GM12878 (cell line): ENCODE results near the gene WTAP. TPM values are rescaled to one million over a fixed set of nuclear protein-coding genes. Genes with fewer than 3 reads are reported as not detected.

ENCODE experiments used
- ATAC-seq: fragments of 200-7000 bp; cut with Tn5 transposase; 3 replicates; pipeline ENCODE4 v1.9.1; 2020; ENCODE audit warnings: mild to moderate bottlenecking, moderate library complexity
- Bru-seq: library from RNA; stranded (reverse); fragments of 400-500 nt; gene quantifications from one replicate; lab custom pipeline; 2021; lab: Mats Ljungman, UMichigan
- BruChase-seq, 2 experiments: library from RNA; stranded (reverse); fragments of 400-500 nt; gene quantifications; one replicate each; lab custom pipeline; 2021; lab: Mats Ljungman, UMichigan
- BruUV-seq: library from RNA; stranded (reverse); fragments of 400-500 nt; replicated peaks from 2 replicates; lab custom pipeline; 2021; lab: Mats Ljungman, UMichigan
- CTCF ChIA-PET: fragments of 300-600 bp; sonication (Branson Sonifier 250); formaldehyde crosslinking; extraction: SDS; loops from one replicate; lab custom pipeline; 2021; ENCODE audit warnings: inconsistent platforms; lab: Yijun Ruan, JAX
- POLR2A ChIA-PET: fragments of 350-600 bp; formaldehyde crosslinking; extraction: SDS; loops from one replicate; lab custom pipeline; 2021; ENCODE audit warnings: inconsistent platforms; lab: Charles Lee
- RAD21 ChIA-PET: fragments of 300-600 bp; sonication (Branson Sonifier 250); formaldehyde crosslinking; loops from one replicate; lab custom pipeline; 2023; ENCODE audit warnings: antibody characterized with exemption; ENCODE audit not compliant: unreplicated experiment; lab: Charles Lee
- SMC1A ChIA-PET: fragments of 300-600 bp; sonication (Branson Sonifier 250); formaldehyde crosslinking; loops from one replicate; lab custom pipeline; 2023; ENCODE audit not compliant: unreplicated experiment, uncharacterized antibody; lab: Charles Lee
- DNase-seq: peaks from one replicate; pipeline ENCODE4 v3.0.0-alpha.2; 2011; ENCODE audit warnings: low read depth, low spot score
- FAIRE-seq: peaks from 3 replicates; lab custom pipeline; 2011; peaks lifted over from hg19 to GRCh38; lab: Jason Lieb, UNC
- H2AFZ ChIP-seq: 2 replicates; pipeline ENCODE4 v1.6.0; 2011; ENCODE audit warnings: low read depth, low read length, control low read depth; ENCODE audit not compliant: control insufficient read depth
- H3K27ac ChIP-seq: 2 replicates; pipeline ENCODE4 v1.5.1; 2011; ENCODE audit warnings: control low read depth; ENCODE audit not compliant: control insufficient read depth, insufficient read depth
- H3K27me3 ChIP-seq, 2 experiments: replicated peaks in 1 of 2; 2 replicates each; pipeline versions ENCODE4 v1.6.0 to v1.6.1; 2011; ENCODE audit warnings: low read length in 1 of 2; ENCODE audit not compliant: control insufficient read depth in 2 of 2, insufficient read depth in 2 of 2
- H3K36me3 ChIP-seq, 2 experiments: 2 replicates each; pipeline ENCODE4 v1.5.1; 2011; ENCODE audit warnings: low read length in 1 of 2; ENCODE audit not compliant: control insufficient read depth in 2 of 2, insufficient read depth in 2 of 2
- H3K4me1 ChIP-seq: 2 replicates; pipeline ENCODE4 v1.6.1; 2011; ENCODE audit warnings: mild to moderate bottlenecking, low read length, moderate library complexity, mixed read lengths; ENCODE audit not compliant: control insufficient read depth, insufficient read depth
- H3K4me2 ChIP-seq: 2 replicates; pipeline ENCODE4 v1.6.0; 2011; ENCODE audit warnings: control low read depth; ENCODE audit not compliant: control insufficient read depth, insufficient read depth
- H3K4me3 ChIP-seq: fragments of 200-600 bp; sonication (generic); 2 replicates; pipeline ENCODE4 v1.5.1; 2016
- H3K79me2 ChIP-seq: 2 replicates; pipeline ENCODE4 v1.6.0; 2011; ENCODE audit warnings: low read length; ENCODE audit not compliant: control insufficient read depth, insufficient read depth
- H3K9ac ChIP-seq: 2 replicates; pipeline ENCODE4 v1.8.0; 2011; ENCODE audit warnings: low read length, control low read depth, mixed read lengths; ENCODE audit not compliant: control insufficient read depth, insufficient read depth
- H3K9me3 ChIP-seq: replicated peaks from 3 replicates; pipeline ENCODE4 v1.5.1; 2011; ENCODE audit warnings: mild to moderate bottlenecking, low read length; ENCODE audit not compliant: control insufficient read depth, insufficient read depth
- H4K20me1 ChIP-seq: 2 replicates; pipeline ENCODE4 v1.6.0; 2011; ENCODE audit not compliant: control insufficient read depth, insufficient read depth
- ATF7 ChIP-seq: fragments of 450-650 bp; IDR thresholded peaks from 2 replicates; pipeline ENCODE4 v1.6.1; 2016; ENCODE audit warnings: low read depth, mild to moderate bottlenecking
- CEBPZ ChIP-seq: fragments of 150-350 bp; IDR thresholded peaks from 2 replicates; pipeline ENCODE4 v1.6.1; 2016; ENCODE audit warnings: low read depth, low read length
- CHD1 ChIP-seq: IDR thresholded peaks from 2 replicates; pipeline ENCODE4 v1.6.1; 2012; ENCODE audit warnings: low read depth, low read length, improper control_type of control experiment
- CREB1 ChIP-seq: IDR thresholded peaks from 2 replicates; pipeline ENCODE4 v1.6.1; 2012; ENCODE audit warnings: low read depth, mild to moderate bottlenecking, inconsistent platforms
- CREM ChIP-seq: IDR thresholded peaks from 2 replicates; pipeline ENCODE4 v1.6.1; 2014; ENCODE audit warnings: antibody characterized with exemption, low read depth
- EZH2 ChIP-seq: IDR thresholded peaks from 2 replicates; pipeline ENCODE4 v1.6.1; 2012; ENCODE audit warnings: low read depth, mild to moderate bottlenecking, control low read depth, inconsistent platforms, low read length, borderline replicate concordance; ENCODE audit not compliant: control insufficient read depth
- KAT2A ChIP-seq: conservative IDR thresholded peaks from 2 replicates; pipeline ENCODE4 v1.6.1; 2011; ENCODE audit warnings: low read depth, low read length; ENCODE audit not compliant: control insufficient read depth
- KDM1A ChIP-seq: fragments of 200-600 bp; sonication (generic); IDR thresholded peaks from 2 replicates; pipeline ENCODE4 v1.6.1; 2016; ENCODE audit warnings: borderline replicate concordance
- MYB ChIP-seq: fragments of 150-350 bp; IDR thresholded peaks from 2 replicates; pipeline ENCODE4 v1.6.1; 2014; ENCODE audit warnings: mild to moderate bottlenecking, low read depth, low read length, borderline replicate concordance
- SPI1 ChIP-seq: IDR thresholded peaks from 2 replicates; pipeline ENCODE4 v1.6.1; 2011; ENCODE audit warnings: low read depth, mild to moderate bottlenecking, low read length, moderate library complexity, borderline replicate concordance; ENCODE audit not compliant: insufficient read depth
- SREBF2 ChIP-seq: IDR thresholded peaks from 2 replicates; pipeline ENCODE4 v1.6.1; 2012; ENCODE audit warnings: mild to moderate bottlenecking, low read length
- SUZ12 ChIP-seq: fragments of 200-600 bp; sonication (generic); IDR thresholded peaks from one replicate; pipeline ENCODE4 v1.6.1; 2018; ENCODE audit warnings: antibody characterized with exemption, mild to moderate bottlenecking; ENCODE audit not compliant: unreplicated experiment
- WRNIP1 ChIP-seq: IDR thresholded peaks from 2 replicates; pipeline ENCODE4 v1.6.1; 2011; ENCODE audit warnings: low read depth, low read length, improper control_type of control experiment, borderline replicate concordance
- ZNF274 ChIP-seq: IDR thresholded peaks from one replicate; pipeline ENCODE4 v1.8.0; 2011; ENCODE audit not compliant: insufficient read length, insufficient read depth
- WGBS: methylation state at CpG from one replicate; pipeline ENCODE4 v1.1.6; 2016; ENCODE audit warnings: low lambda C conversion rate; ENCODE audit not compliant: insufficient replicate concordance, insufficient coverage; ENCODE audit errors: missing lambda C conversion rate; 5-methylcytosine and 5-hydroxymethylcytosine counted together
- in situ Hi-C: fragments of 300-500 bp; cut with MboI; formaldehyde crosslinking; loops from 9 replicates; pipeline ENCODE4 v1.14.3; 2018; ENCODE audit warnings: mixed read lengths
- intact Hi-C: fragments of 100-400 bp; cut with micrococcal nuclease; formaldehyde crosslinking; loops from one replicate; pipeline ENCODE4 v1.14.2; 2022; ENCODE audit not compliant: unreplicated experiment
- long read RNA-seq, 2 experiments: library from polyadenylated mRNA; unstranded; transcript quantifications; one replicate each; pipeline ENCODE4 v2.0.0, GENCODE V29; 2019 to 2020
- polyA minus RNA-seq, 3 experiments: library from RNA; depleted of rRNA, polyadenylated mRNA; stranded (reverse); fragments of >200 nt; gene quantifications; 2 replicates each; pipeline ENCODE4 v1.2.3, GENCODE V29; 2011
- polyA plus RNA-seq, 11 experiments: library from polyadenylated mRNA; depleted of rRNA in 4 of 11; unstranded in 6 of 11; stranded (reverse) in 5 of 11; fragments of >200 nt; fragmentation: Nextera tagmentation in 4 of 11; fragmentation: Illumina TruSeq in 1 of 11; extraction: Ambion mirVana in 4 of 11; extraction: Trizol in 1 of 11; gene quantifications; 1 replicate in 1 of 11; 2 replicates in 10 of 11; pipeline versions ENCODE4 v1.2.1 to v1.2.3, GENCODE V29; 2011 to 2016; ENCODE audit warnings: inconsistent platforms in 2 of 11, missing spikeins in 2 of 11, low read depth in 1 of 11
- total RNA-seq, 4 experiments: library from RNA; depleted of rRNA in 3 of 4; stranded (reverse); fragments of >200 nt in 3 of 4; fragmentation: Illumina TruSeq in 1 of 4; extraction: Trizol in 1 of 4; gene quantifications; 2 replicates each; pipeline versions ENCODE4 v1.2.1 to v1.2.3, GENCODE V29; 2013 to 2021

The WTAP gene
- total RNA-seq (2013; cell fraction: nucleolus; rRNA removed): 152 and 161 TPM in 2 replicates
- 65.1 and 74.3 TPM in 2 replicates for total RNA-seq (2014; rRNA removed)
- 80.8 and 83.8 TPM in 2 replicates for total RNA-seq (2014; rRNA removed; fragmentation: Illumina TruSeq; extraction: Trizol)
- total RNA-seq (2021): 73.0 and 79.0 TPM in 2 replicates
- polyA plus RNA-seq (2011; ENCODE audit: low read depth): 48.7 TPM
- 38.7 and 52.9 TPM in 2 replicates for polyA plus RNA-seq (2011; rRNA removed)
- polyA plus RNA-seq (2011; cell fraction: cytosol; rRNA removed): 19.7 and 25.0 TPM in 2 replicates
- polyA plus RNA-seq (2011; cell fraction: nucleus; rRNA removed): 25.7 and 27.7 TPM in 2 replicates
- polyA plus RNA-seq (2012): 59.1 and 59.4 TPM in 2 replicates
- 90.2 and 105 TPM in 2 replicates for polyA plus RNA-seq (2014; fragmentation: Illumina TruSeq; extraction: Trizol)
- 100 to 1,000 TPM; 102 to 132 TPM for polyA plus RNA-seq (2014; fragmentation: Nextera tagmentation; extraction: Ambion mirVana)
- 46.7 and 52.0 TPM in 2 replicates for polyA plus RNA-seq (2014; rRNA removed)
- 10 to 100 TPM; 82.3 to 95.7 TPM for polyA plus RNA-seq (2016; fragmentation: Nextera tagmentation; extraction: Ambion mirVana)
- 51.0 and 64.1 TPM in 2 replicates for polyA minus RNA-seq (2011; rRNA and poly(A)+ RNA removed)
- polyA minus RNA-seq (2011; cell fraction: cytosol; rRNA and poly(A)+ RNA removed): 21.7 and 23.9 TPM in 2 replicates
- polyA minus RNA-seq (2011; cell fraction: nucleus; rRNA and poly(A)+ RNA removed): 34.9 and 60.9 TPM in 2 replicates
- Bru-seq, nascent RNA: percentile 98 among the genes with signal in this experiment
- percentile 93 among the genes with signal in this experiment for BruChase-seq, experiment 1, labeled RNA remaining after a 6-hour chase
- BruChase-seq, experiment 2, labeled RNA remaining after a 2-hour chase: percentile 97 among the genes with signal in this experiment
- long read RNA-seq, experiment 1, transcript WTAP-202 (8 exons, 3,656 nt): major isoform, 5 of 63 reads
- long read RNA-seq, experiment 1, partial matches to known transcripts: 37 of 63 reads
- long read RNA-seq, experiment 1, other reads (novel, unspliced or antisense): 14 of 63 reads
- long read RNA-seq, experiment 2, transcript WTAP-205 (7 exons, 1,623 nt): minor isoform, 9 of 167 reads
- long read RNA-seq, experiment 2, transcript WTAP-202 (8 exons, 3,656 nt): major isoform, 11 of 167 reads
- long read RNA-seq, experiment 2, partial matches to known transcripts: 131 of 167 reads
- long read RNA-seq, experiment 2, other reads (novel, unspliced or antisense): 16 of 167 reads

- intact Hi-C loops: loop anchor here (1.0 to 5.0 kb wide), 3 partner anchors 34 to 205 kb away; partner anchors contain the start of genes SOD2 and TCP1
- Histone ChIP-seq H3K9ac (peak within 1 kb of the TSS; percentile 94), H3K27me3 (no peaks in the 10 kb centered on the region), H3K36me3 (no peaks in the 10 kb centered on the region), H3K4me2 (peak within 1 kb of the TSS; percentile 66), H3K79me2 (peaks cover 89% of the 10 kb centered on the region), H3K4me3 (peak within 1 kb of the TSS; percentile 91), H3K27ac (peak within 1 kb of the TSS; percentile 97), H4K20me1 (no peaks in the 10 kb centered on the region), H3K9me3 (no peaks in the 10 kb centered on the region; the same call in 2 of the 3 replicates), H2AFZ (peak within 1 kb of the TSS; percentile 87), H3K4me1 (no peaks in the 10 kb centered on the region)
- in situ Hi-C loops: no loop called here
- WGBS: 1% methylated on average over 64 of the region's 93 CpGs
- RAD21 ChIA-PET: interaction anchor here (0.8 to 5.1 kb wide), 7 partner anchors 32 to 621 kb away, joined by 3 to 52 read pairs (median 6); partner anchors contain the start of genes ACAT2, MRPL18 and TCP1
- peak; percentile 89 for DNase-seq
- POLR2A ChIA-PET: interaction anchor here (0.6 to 6.8 kb wide), 18 partner anchors 8 to 1459 kb away, joined by 3 to 85 read pairs (median 4); partner anchors contain the start of genes ACAT2, MRPL18, SOD2 and TCP1
- CTCF ChIA-PET: interaction anchor here (0.6 to 5.4 kb wide), 10 partner anchors 7 to 255 kb away, joined by 3 to 27 read pairs (median 4); partner anchors contain the start of genes ACAT2, SOD2 and TCP1
- SMC1A ChIA-PET: interaction anchor here (0.9 to 11.1 kb wide), 6 partner anchors 11 to 255 kb away, joined by 3 to 108 read pairs (median 12); partner anchors contain the start of genes ACAT2, MRPL18, SOD2 and TCP1
- FAIRE-seq: peak; percentile 90
- peak; percentile 86 for ATAC-seq
- no TSS peak for BruUV-seq
- TF ChIP-seq ATF7 (0 out of 2 replicates have a peak, but pooled peaks have one; percentile 5), WRNIP1 (no peak), CREM (peak; percentile 97), CEBPZ (0 out of 2 replicates have a peak, but pooled peaks have one; percentile 3), CHD1 (no peak), KDM1A (no peak), SPI1 (0 out of 2 replicates have a peak, but pooled peaks have one; percentile 11), SREBF2 (no peak), CREB1 (peak; percentile 95), KAT2A (no peak), SUZ12 (no peak), EZH2 (no peak), MYB (no peak), ZNF274 (no peak)
Measured at GRCh38 chr6:159726918-159727716, at the start of gene WTAP. Gene WTAP, plus strand, starts transcription at chr6:159727506. Its CDS starts 8,760 bp downstream, at chr6:159736266.
